GM19397 (cell line): ENCODE measurements around the gene RPS6KA5.
"Not testable (repeated sequence)": the region's sequence is repeated elsewhere in the genome, so short reads cannot be mapped to it uniquely, and the experiment has no call there.

Source experiments
- ATAC-seq: cut with Tn5 transposase; IDR thresholded peaks from one replicate; pipeline ENCODE4 v1.9.1; 2021; ENCODE audit warnings: mild to moderate bottlenecking, moderate library complexity; ENCODE audit not compliant: unreplicated experiment

RPS6KA5 gene

GRCh38 chr14:90839889-90840266 lies 220.6 kb downstream of the RPS6KA5 start:
- no peak for ATAC-seq

DNA sequence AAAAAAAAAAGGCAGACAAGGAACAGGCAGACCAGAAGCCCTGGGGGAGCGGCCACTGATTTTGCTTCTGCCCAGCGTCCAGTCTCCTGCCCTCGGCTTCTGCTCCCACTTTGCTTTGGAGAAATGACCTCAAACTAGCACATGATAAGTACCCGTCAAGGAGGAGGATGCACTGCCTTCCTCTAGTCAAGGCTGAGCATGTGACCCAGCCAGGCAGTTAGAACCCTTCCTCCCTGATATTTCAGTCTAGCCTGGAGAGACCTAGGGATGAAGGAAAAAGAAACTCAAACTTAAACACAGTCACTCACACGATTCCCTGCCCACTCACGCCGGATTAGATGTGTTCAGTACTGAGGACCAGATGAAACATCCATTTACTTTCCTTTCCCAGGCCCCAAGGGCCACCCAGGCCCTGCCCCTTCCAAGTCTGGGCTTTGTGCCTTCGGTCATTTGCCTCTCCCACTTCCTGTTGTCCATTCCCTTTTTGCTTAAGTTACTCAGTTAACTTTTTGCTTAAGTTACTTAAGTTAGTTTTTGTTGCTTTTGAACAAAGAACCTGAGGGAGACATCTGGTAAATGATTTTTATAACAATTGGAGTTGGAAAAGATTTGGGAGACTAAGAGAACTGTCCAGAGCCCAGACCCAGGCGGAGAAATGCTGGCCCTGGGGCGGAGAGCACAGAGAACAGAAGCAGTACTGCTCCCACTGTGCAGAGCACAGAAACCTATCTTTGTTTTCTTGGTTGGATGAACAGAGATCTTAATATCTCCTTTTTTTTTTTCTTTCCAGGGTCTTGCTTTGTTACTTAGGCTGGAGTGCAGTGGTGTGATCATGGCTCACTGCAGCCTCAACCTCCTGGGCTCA lies 221.2 kb downstream of the RPS6KA5 start:
- ATAC-seq: no peak

- ATAC-seq: not testable (repeated sequence)
Observed at GRCh38 chr14:90838531-90838930, 221.9 kb downstream of the RPS6KA5 start.

DNA sequence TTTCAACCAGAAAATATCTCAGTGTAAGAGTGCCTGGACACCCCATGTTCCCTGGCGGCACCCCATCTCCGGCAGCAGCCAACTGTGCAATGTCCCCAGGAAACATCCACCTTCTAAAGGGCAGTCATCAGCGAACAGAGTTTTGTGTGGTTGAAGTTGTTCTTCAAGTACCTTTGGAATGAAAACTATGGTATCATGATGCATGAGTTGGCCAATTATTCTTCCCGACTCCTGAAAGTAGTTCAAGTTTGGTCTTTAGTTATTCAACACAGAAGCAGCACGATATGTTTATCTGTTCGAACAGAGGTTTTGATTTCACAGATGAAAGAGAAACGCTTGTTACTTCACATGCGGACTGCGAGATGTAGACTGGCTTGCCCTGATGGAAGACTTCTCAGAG lies 223.1 kb downstream of the RPS6KA5 start:
- no peak for ATAC-seq

DNA sequence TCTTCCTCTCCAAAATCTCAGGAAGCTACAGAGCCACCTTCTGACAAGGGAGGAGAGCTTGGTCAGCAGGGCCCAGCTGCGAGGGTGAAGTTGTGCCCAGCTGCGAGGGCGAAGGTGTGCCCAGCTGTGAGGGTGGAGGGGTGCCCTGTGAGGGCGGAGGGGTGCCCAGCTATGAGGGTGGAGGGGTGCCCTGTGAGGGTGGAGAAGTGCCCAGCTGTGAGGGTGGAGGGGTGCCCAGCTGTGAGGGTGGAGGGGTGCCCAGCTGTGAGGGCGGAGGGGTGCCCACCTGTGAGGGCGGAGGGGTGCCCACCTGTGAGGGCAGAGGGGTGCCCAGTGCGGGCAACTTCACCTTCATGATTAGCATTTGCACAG lies 223.8 kb downstream of the RPS6KA5 start:
- ATAC-seq: no peak

DNA sequence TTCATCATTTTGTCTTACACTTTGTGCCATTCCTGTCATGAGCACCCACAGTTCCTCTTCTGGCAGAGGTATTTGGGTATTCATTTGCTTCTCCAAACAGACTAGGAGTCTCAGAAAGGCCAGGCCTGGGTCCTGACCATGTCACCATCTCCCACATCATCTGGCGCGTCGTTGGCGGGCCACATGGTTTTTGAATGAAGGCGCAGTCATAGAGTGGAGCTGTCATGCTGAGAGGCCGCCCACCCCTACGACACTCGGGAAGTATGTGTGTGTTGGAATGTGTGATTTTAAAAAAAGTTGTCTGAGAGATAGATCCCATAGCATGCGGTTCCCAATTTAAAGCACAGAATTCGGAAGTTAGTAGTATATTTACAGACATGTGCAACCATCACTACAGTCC lies 228.6 kb downstream of the RPS6KA5 start:
- ATAC-seq: no peak

DNA sequence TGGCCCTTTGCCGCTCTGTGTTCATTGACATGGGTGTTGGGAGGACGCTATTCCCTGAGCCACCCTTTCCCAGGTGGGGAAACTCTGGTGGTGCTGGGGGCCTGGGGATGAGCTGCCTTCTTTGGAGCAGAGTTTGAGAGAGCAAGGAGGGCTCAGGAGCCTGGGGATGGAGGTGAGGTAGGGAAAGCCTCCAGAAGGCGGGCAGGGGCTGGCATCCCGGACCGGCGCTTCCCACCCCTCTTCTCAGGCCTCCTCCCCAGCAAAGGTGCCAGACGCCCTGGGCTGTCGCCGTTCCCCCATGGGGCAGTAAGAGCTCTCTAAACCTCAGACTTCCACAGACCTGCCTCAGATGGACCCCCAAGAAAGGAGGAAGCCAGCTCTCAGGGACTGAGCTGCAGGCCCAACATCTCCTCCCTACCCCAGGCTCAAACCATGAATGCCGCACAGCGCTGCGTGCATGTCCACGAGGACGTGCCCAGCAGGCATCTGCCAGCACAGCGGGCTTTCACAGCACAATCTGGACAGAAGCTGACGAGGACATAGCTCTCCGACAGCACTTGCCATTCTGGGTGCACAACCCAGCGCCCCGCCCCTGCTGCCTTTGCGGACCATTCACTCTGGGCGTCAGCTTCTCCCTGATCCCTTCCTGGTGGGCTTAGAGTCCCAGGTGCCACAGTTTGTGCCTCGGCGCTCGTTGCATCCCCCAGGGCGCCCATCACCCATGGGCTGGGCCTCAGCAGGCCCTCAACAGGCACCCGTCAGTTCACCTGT lies 229.3 kb downstream of the RPS6KA5 start:
- ATAC-seq: no peak

GRCh38 chr14:90829677-90830076 lies 230.8 kb downstream of the RPS6KA5 start:
- ATAC-seq: no peak

DNA sequence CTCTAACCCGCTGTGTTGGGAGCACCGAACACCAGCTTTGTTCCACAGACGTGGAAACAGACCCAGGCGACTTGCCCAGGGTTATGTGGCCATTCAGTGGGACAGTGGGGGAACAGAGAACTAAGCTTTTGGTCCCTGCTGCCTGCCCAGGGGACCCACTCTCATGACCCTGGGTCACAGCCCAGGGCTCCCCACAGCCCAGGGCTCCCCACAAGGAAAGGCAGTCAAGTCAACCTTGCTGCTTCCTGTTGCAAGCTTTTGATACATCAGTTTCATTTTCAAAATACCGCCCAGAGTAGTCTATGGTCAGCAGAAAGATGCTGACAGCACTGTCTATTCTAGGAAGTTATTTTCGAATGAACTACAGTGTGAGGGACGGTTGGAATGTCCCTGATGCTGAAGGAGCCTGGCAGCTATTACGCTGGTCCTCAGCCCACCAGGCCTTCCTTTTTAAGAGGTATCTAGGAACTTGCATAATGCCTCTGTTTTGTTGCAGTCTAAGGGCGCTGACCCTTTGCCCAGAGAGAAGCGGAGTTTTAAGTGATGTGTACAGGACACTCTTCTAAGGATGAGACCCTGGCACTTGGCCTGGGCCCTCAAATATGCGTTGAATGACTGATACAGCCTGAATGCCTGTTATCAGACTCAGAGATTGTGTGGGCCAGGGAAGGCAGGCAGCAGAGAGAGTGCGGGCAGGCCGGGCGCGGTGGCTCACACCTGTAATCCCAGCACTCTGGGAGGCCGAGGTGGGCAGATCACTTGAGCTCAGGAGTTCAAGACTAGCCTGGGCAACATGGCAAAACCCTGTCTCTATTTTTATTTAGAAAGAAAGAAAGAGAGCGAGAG lies 231.6 kb downstream of the RPS6KA5 start:
- no peak for ATAC-seq

GRCh38 chr14:90827919-90828610 lies 232.4 kb downstream of the RPS6KA5 start:
- peak; percentile 99 for ATAC-seq

GRCh38 chr14:90823542-90823941 lies 236.9 kb downstream of the RPS6KA5 start:
- not testable (repeated sequence) for ATAC-seq

- peak; percentile 59 for ATAC-seq
Observed at GRCh38 chr14:90820958-90821357, 239.5 kb downstream of the RPS6KA5 start.

DNA sequence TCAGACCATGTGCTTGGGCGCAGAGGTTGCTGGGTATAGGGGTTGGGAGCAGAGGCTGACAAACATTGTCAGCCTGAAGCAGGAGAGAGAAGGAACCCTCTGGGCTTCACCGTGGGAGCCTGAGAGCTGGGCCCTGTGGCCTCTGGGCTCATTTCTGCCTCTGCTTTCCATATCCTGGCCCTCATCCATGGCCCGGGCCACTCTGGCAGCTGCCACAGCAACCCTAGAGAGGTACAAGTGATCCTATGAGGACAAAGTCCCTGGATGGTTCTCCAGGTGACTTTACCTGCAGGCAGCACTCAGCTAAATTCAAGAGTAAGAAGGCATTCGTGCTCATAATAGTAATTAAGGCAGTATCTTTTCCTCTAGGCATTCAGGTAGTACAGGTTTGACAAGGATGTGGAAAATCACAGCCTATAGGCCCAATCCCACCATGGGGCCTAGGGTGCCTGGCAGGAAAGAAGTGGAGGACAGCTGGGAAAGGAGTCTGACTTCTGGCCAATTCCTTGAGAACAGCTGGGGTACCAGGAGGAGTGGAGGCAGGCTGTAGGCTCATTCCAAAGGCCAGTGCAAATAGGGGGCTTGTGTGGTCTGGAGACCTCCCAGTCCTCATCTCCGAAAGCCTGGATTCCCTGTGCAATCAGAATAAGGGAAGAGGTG lies 240.6 kb downstream of the RPS6KA5 start:
- no peak for ATAC-seq

- ATAC-seq: no peak
Observed at GRCh38 chr14:90818715-90819114, 241.7 kb downstream of the RPS6KA5 start.

DNA sequence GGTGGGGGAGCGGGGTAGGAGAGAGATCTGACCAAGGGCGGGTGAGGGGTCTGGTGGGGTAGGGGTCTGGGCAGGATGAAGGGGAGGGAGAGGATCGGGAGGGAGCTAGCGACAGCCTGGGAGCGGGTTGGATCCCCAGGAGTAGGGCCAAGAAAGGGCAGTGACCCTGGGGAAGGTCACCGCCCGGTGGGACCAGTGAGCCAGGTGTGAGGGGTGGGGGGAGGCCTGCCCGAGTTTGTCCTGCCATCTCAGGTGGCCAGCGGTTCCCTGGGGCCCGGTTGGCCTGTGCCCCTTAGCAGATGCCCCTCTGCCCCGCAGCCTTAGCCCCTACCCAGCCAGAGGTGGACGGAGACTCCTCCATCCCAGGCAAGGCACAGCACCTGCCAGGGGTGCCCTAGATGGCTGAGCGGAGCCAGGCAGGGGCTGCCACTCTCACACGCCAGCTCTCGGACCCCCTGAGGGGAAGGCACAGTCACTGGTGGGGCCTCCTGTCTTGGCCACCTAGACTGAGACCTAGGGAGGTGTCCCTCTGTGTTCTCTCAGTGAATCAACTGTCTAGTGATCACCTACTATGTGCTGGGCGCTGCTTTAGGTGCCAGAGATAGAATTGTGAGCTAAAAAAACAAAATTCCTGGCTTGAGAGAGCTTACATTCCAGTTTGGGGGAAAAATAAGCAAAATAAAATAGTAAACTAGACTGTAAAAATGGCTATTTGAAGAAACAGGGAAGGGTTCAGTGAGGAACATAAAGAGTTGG lies 243.6 kb downstream of the RPS6KA5 start:
- no peak for ATAC-seq

DNA sequence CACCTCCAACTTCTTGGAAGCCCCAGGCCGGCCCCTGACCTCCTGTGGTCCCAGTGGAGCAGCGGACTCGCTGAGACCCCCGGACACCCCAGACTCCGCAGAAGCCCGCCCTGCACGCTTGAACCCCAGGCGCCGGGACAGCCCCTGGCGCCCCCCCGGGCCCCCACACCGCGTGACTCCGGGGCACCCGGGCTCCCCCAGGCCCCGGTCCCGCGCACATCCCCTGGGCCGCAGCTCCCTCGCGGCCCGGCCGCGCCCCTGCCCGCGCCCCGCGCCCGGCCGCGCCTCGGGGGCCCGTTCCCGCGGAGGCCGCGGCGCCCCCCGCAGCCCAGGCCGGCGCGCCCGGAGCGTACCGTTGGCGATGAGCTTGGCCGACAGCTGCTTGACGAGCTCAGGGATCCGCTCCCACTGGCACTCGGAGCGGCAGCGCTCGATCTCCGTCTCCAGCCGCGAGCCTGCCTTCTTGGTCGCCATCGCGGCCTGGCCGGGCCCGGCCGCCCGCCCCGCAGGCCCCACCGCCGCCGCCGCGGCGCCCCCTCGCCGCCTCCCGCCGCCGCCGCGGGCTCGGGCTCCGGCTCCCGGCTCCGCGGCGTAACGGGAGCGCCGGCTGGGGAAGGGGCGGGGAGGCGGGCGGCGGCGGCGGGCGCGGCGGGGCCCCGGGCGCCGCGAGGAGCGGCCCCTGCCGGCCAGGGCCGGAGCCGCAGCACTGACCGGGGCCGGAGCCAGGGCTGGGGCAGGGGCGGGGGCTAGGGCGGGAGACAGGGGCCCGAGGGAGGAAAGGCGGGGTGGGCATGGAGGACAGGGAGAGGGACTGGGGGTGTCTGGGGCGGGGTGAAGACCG lies 244.4 kb downstream of the RPS6KA5 start, which contains the start of gene TTC7B:
Gene TTC7B (minus strand): TSS at position 609 of the 841 bp plus-strand sequence. CDS start 135 bp downstream, at position 474.
- peak; percentile 62 for ATAC-seq

- ATAC-seq: no peak
Observed at GRCh38 chr14:90815572-90815821, 244.9 kb downstream of the RPS6KA5 start.

DNA sequence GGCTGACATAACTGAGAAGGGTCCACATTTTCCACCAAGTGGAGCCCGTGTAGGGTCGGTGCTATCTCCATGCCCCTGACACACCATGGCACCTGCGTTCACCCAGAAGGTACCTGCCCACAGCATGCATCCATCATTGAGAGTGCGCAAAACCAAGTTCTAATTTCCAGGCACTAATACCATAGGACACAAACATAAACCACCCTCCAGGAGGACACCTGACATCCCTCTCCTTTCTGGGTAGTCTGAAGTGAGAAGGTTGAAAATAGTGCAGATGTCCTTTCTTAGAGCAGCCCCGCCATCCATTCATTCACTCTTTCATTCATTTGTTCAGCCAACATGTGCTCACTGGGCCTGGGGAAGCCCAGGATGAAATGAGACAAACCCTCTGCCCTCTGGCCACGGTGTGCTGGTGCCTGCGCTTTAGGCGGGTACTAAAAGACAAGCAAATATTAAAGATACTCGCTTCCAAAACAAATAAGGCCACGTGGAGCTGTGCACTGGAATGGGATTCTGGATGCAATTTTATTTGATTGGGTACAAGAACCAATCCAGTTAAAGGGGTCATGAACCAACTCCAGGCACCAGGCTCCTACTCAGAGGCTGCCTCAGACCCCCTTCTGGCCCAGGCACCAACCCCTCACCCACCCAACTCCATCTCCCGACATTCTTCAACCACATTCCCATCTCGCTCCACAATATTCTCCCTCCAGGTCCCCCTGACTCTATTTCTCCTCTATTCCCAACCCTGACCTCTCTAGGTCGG lies 245.5 kb downstream of the RPS6KA5 start:
- no peak for ATAC-seq
